Thoracic aorta (tissue), 2 donors: Measurements from ENCODE around the gene DYNLRB1. TPM values are rescaled to one million over a fixed set of nuclear protein-coding genes. Genes with fewer than 3 reads are reported as not detected.

Experiments
- ATAC-seq: fragments of 150-250 bp; one replicate; pipeline ENCODE4 v1.8.0; 2017; ENCODE audit warnings: low read depth; ENCODE audit not compliant: insufficient number of reproducible peaks, low FRiP score
- DNase-seq: peaks from one replicate; pipeline ENCODE4 v3.0.0-alpha.2; 2020; ENCODE audit warnings: low spot score
- H3K27ac ChIP-seq, 2 donors: fragments of 200-600 bp; sonication (generic); 1 replicate in 1 of 2; 2 replicates in 1 of 2; pipeline ENCODE4 v1.5.1; 2016; ENCODE audit warnings: mild to moderate bottlenecking in 2 of 2, moderate library complexity in 2 of 2
- H3K27me3 ChIP-seq: fragments of 200-600 bp; sonication (generic); replicated peaks from 2 replicates; pipeline ENCODE4 v1.6.0; 2016; ENCODE audit warnings: mild to moderate bottlenecking; ENCODE audit not compliant: insufficient read depth
- H3K36me3 ChIP-seq: fragments of 200-600 bp; sonication (generic); one replicate; pipeline ENCODE4 v1.5.1; 2016
- H3K4me1 ChIP-seq, 2 donors: fragments of 200-600 bp; sonication (generic); 1 replicate in 1 of 2; 2 replicates in 1 of 2; pipeline versions ENCODE4 v1.5.1 to v1.6.0; 2016; ENCODE audit warnings: low read depth in 2 of 2, mild to moderate bottlenecking in 1 of 2; ENCODE audit not compliant: control insufficient read depth in 1 of 2
- H3K4me3 ChIP-seq: fragments of 200-600 bp; sonication (generic); 2 replicates; pipeline ENCODE4 v1.5.1; 2016; ENCODE audit warnings: mild to moderate bottlenecking
- H3K9me3 ChIP-seq: fragments of 200-600 bp; sonication (generic); 2 replicates; pipeline ENCODE4 v1.5.1; 2016
- total RNA-seq, 2 donors: library from RNA; depleted of rRNA; stranded (reverse); fragments of >200 nt; gene quantifications; one replicate each; pipeline versions ENCODE4 v1.1.0 to v1.2.3, GENCODE V29; 2016
- TF ChIP-seq, protein P1 (sequence below): fragments of 200-600 bp; sonication (generic); IDR thresholded peaks from one replicate; pipeline ENCODE4 v1.5.1; 2019; ENCODE audit warnings: antibody characterized with exemption

The DYNLRB1 gene
- total RNA-seq, 2 donors from 2014 or later = 115 to 138 TPM

DNA sequence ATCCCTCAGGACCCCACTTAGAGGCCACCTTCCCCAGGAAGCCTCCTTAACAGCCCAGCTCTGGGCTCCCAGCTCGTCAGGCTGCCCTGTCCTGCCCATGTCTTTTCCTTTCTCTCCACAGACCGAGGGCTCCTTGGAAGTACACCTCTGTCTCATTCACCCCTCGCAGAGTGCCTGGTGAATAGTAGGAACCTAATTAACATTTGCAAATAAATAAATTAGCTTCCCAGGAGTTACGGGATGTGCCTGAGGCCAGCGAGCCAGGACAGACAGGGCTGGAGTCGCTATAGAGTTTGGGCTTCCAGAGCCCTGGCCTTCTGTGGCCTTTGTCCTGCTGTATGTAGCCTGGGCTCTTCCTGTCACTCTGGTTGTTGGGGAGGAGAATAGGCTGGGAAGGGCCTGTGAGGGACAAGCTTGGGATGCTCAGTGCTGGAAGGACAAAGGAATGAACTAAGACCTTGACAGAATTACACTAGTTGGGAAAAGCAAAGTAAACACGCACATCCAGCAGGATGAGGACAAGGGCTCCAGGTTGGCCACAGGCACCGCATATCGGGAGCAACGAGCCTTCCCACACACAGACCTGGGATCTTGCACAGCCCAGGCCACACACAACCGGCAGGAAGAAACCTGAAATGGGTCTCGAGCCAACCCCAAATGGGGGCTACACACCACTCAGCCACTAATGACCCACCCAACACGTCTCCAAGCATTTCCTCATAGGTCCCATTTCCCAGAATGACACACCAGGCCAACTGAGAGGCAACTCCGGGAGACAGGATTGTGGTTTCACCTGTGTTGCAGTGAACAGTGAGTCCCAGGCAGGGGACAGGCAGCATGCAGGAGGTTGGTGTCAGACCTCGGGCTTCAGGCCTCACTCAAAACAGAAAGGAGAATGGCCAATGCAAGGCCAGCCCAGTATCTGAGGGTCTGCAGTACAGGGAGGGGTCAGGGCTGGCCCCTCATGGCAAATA is 52.0 kb downstream of the DYNLRB1 start:
- ATAC-seq = no peak
- no peak for DNase-seq

DNA sequence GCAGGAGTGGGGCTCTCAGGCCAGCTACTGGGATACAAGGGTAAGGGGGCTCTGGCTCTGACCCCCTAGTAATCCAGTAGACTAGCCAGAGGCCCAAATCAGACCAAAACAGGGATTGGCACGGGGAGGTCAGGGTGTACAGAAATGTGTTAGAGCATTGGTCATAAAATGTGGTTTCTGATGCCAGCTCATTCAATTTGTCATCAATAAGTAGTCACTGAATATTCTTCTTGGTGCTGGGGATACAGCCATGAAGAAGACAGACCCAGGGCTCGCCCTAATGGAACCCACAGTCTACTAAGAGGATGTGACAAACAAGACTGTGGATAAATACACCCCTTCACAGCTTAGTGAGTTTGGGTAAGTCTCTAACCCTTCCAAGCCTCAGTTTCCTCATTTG is 53.4 kb downstream of the DYNLRB1 start:
- TF ChIP-seq, protein P1, sequence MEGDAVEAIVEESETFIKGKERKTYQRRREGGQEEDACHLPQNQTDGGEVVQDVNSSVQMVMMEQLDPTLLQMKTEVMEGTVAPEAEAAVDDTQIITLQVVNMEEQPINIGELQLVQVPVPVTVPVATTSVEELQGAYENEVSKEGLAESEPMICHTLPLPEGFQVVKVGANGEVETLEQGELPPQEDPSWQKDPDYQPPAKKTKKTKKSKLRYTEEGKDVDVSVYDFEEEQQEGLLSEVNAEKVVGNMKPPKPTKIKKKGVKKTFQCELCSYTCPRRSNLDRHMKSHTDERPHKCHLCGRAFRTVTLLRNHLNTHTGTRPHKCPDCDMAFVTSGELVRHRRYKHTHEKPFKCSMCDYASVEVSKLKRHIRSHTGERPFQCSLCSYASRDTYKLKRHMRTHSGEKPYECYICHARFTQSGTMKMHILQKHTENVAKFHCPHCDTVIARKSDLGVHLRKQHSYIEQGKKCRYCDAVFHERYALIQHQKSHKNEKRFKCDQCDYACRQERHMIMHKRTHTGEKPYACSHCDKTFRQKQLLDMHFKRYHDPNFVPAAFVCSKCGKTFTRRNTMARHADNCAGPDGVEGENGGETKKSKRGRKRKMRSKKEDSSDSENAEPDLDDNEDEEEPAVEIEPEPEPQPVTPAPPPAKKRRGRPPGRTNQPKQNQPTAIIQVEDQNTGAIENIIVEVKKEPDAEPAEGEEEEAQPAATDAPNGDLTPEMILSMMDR = no peak

More for the DNA sequence above, 52.0 kb downstream of the DYNLRB1 start:
- Histone ChIP-seq H3K27me3 (no peaks in the 10 kb centered on the region), H3K4me1 (no peaks in the 10 kb centered on the region), H3K36me3 (peaks cover under 1% of the 10 kb centered on the region), H3K4me3 (no peak overlapping the region), H3K9me3 (no peaks in the 10 kb centered on the region), H3K27ac (no peak overlapping the region)
- TF ChIP-seq, protein P1 = no peak

DNA sequence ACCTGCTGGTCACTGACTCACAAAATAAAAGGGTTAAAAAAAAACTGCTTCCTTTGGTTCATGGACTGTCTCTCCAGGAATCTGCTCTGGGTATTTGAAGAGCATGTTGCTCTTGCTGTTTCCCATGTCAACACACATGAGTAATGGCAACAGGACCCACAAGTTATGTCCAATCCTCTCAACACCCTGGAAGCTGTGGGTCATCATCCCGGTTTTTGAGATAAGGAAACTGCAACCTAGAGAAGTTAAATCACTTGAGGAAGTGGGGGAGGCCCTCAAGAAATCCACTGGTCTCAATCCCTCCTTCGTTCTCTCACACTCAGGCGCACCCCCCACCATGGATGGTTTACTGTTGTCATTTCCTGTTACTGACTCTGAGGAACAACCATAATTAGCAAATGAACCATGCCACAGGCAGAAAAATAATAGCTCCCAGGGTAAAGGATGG is 54.7 kb downstream of the DYNLRB1 start:
- DNase-seq (no peak), ATAC-seq (no peak)
- no peak overlapping the region for H3K27ac ChIP-seq
- TF ChIP-seq, protein P1 = no peak
- H3K27me3 ChIP-seq = no peaks in the 10 kb centered on the region
- no peak overlapping the region for H3K4me3 ChIP-seq
- H3K4me1 ChIP-seq = no peaks in the 10 kb centered on the region
- H3K9me3 ChIP-seq = no peaks in the 10 kb centered on the region
- peaks cover 13% of the 10 kb centered on the region for H3K36me3 ChIP-seq

More for the DNA sequence above, 53.4 kb downstream of the DYNLRB1 start:
- DNase-seq (no peak), ATAC-seq (no peak)
- Histone ChIP-seq H3K4me3 (no peak overlapping the region), H3K4me1 (no peaks in the 10 kb centered on the region), H3K9me3 (no peaks in the 10 kb centered on the region), H3K36me3 (peaks cover 13% of the 10 kb centered on the region), H3K27me3 (no peaks in the 10 kb centered on the region), H3K27ac (no peak overlapping the region)

DNA sequence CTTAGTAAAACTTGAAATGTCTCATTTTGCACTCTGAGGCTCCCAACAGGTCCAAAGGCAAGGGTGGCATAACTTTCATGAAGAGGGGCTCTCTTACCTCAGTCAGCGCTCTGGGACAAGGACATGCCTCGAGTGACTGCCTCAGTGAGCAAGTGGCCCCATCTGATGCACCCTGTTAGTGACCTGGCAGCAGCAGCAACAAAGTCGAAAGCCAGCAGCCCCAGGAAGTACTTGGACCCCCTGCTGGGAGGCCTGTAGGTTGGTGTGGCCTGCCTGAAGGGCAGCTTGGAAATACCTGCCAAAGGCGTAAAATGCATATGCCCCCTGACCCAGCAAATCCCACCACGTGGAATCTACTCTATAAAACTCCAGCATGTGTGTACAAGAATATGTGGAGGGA is 55.5 kb downstream of the DYNLRB1 start:
- TF ChIP-seq, protein P1 = no peak
- ATAC-seq (no peak), DNase-seq (no peak)
- Histone ChIP-seq H3K27ac (no peak overlapping the region), H3K27me3 (no peaks in the 10 kb centered on the region), H3K4me1 (no peaks in the 10 kb centered on the region), H3K9me3 (no peaks in the 10 kb centered on the region), H3K4me3 (no peak overlapping the region), H3K36me3 (peaks cover 13% of the 10 kb centered on the region)

DNA sequence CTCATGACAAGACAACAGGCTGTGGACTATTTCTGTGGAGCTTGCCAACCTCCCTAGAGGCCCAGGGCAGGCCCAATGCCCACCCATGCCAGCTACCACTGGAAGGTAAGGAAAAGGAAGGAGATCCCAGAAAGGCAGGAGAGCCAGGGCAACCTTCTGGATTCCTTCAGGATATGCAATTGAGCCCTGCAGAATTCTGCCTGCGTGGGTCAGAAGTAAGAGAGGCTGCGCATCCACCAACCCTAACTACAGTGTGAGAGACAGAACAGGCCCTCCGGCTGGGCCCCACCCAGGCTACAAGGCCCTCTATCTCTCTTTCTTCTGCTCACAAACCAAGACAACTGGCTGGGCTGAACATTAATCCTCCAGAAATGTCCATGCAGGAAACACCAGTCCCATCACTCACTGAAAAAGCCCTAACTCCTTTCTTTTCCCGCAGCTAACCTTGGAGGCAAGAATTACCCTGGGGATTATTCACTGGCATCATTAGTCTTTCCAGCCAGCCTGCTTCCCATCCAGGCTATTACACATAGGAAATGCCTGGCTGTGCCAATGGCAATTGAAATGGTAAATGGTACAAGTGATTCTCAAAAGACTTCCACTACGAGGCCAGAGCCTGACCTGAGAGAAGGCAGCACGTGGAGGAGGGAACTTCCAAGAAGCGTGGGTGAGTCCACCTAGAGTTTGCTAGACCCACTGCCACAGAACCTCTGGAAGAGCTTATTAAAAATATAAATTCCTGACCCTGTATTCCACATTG is 57.5 kb downstream of the DYNLRB1 start:
- DNase-seq (no peak), ATAC-seq (no peak)
- TF ChIP-seq, protein P1 = no peak
- Histone ChIP-seq H3K27me3 (no peaks in the 10 kb centered on the region), H3K27ac (no peak overlapping the region), H3K9me3 (no peaks in the 10 kb centered on the region), H3K36me3 (peaks cover 13% of the 10 kb centered on the region), H3K4me1 (no peaks in the 10 kb centered on the region), H3K4me3 (no peak overlapping the region)
